Adrenal gland (tissue), 19 donors: Measurements from ENCODE around the gene COL26A1. TPM values are rescaled to one million over a fixed set of nuclear protein-coding genes. Genes with fewer than 3 reads are reported as not detected.

ENCODE experiments used
- DNase-seq, 7 donors: peaks; one replicate each; pipeline ENCODE4 v3.0.0-alpha.2; 2019 to 2020
- H3K27ac ChIP-seq, 5 donors: fragments of 200-600 bp; sonication (generic) in 4 of 5; 1 replicate in 3 of 5; 2 replicates in 2 of 5; pipeline versions ENCODE4 v1.5.1 to v1.8.0; 2016 to 2020; ENCODE audit warnings: mild to moderate bottlenecking in 1 of 5
- H3K27me3 ChIP-seq: fragments of 200-600 bp; 2 replicates; pipeline ENCODE4 v1.8.0; 2021
- H3K36me3 ChIP-seq, 2 donors: fragments of 200-600 bp; replicated peaks in 1 of 2; 1 replicate in 1 of 2; 2 replicates in 1 of 2; pipeline versions ENCODE4 v1.5.1 to v1.8.0; 2018 to 2022
- H3K4me1 ChIP-seq, 2 donors: fragments of 200-600 bp; replicated peaks in 1 of 2; 1 replicate in 1 of 2; 2 replicates in 1 of 2; pipeline versions ENCODE4 v1.5.1 to v1.8.0; 2018 to 2021
- H3K4me3 ChIP-seq, 4 donors: fragments of 200-600 bp; sonication (generic) in 3 of 4; one replicate each; pipeline ENCODE4 v1.5.1; 2016 to 2018
- H3K9me3 ChIP-seq, 3 donors: fragments of 200-600 bp; sonication (generic) in 1 of 3; replicated peaks in 1 of 3; 1 replicate in 2 of 3; 2 replicates in 1 of 3; pipeline versions ENCODE4 v1.5.1 to v1.8.0; 2016 to 2021
- CTCF ChIP-seq, 6 experiments: fragments of 450-650 bp in 4 of 6; fragments of 200-600 bp in 2 of 6; sonication (generic) in 1 of 6; IDR thresholded peaks; 1 replicate in 5 of 6; 2 replicates in 1 of 6; pipeline versions ENCODE4 v1.5.1 to v1.8.0; 2016 to 2021; ENCODE audit warnings: antibody characterized with exemption in 6 of 6, mild to moderate bottlenecking in 2 of 6, moderate library complexity in 1 of 6
- POLR2A ChIP-seq, 2 donors: fragments of 450-650 bp; IDR thresholded peaks; one replicate each; pipeline ENCODE4 v1.6.1; 2017; ENCODE audit warnings: antibody characterized with exemption in 2 of 2, mild to moderate bottlenecking in 2 of 2, moderate library complexity in 1 of 2
- WGBS, 4 donors: extraction: QIAGEN DNeasy Blood & Tissue Kit in 2 of 4; methylation state at CpG; one replicate each; pipeline versions ENCODE4 v1.1.5 to v1.1.7; 2013 to 2017; 5-methylcytosine and 5-hydroxymethylcytosine counted together
- intact Hi-C, 2 donors: fragments of 100-400 bp; cut with DNase I; formaldehyde crosslinking; loops; one replicate each; pipeline versions ENCODE4 v1.14.1 to v1.15.0; 2022 to 2023
- long read RNA-seq, 10 donors: library from polyadenylated mRNA in 3 of 10; unstranded in 2 of 10; stranded (forward) in 1 of 10; transcript quantifications; one replicate each; pipeline ENCODE4 v2.0.0 and lab custom pipeline, GENCODE V29; 2021 to 2026
- polyA plus RNA-seq, 3 donors: library from polyadenylated mRNA; stranded (reverse); fragments of 200-250 nt in 2 of 3; fragments of 350-450 nt in 1 of 3; fragmentation: Illumina TruSeq in 1 of 3; extraction: RNeasy Lipid Tissue Mini Kit (QIAGEN cat#74804) in 1 of 3; gene quantifications; one replicate each; pipeline ENCODE4 v1.2.3, GENCODE V29; 2013 to 2014
- total RNA-seq, 9 donors: library from RNA; depleted of rRNA in 4 of 9; stranded (reverse); fragments of >200 nt in 4 of 9; fragments of 120-200 nt in 1 of 9; fragmentation: NEBNext Ultra II Directional in 1 of 9; extraction: Animal tissue kit (Norgen Biotek cat#: 25700) in 1 of 9; gene quantifications; one replicate each; pipeline versions ENCODE4 v1.1.0 to v1.2.4, GENCODE V29; 2013 to 2023
- donor health status: healthy with polysubstance abuse.
- donor health status: Bipolar disorder and iron deficiency.
- donor health status: DM: yes; HTN: yes; CAD: no.
- donor health status: DM: no; HTN: no; CAD: no.
- donor health status: DM: no; HTN: no; CAD: no.
- donor health status: DM: yes; HTN: yes; CAD: no.

Gene COL26A1
- 10 to 100 TPM in 2 of 9 donors, 1 to 10 TPM in 7; 1.8 to 18.8 (median 5.0) TPM for total RNA-seq
- polyA plus RNA-seq, result 10 to 100 TPM in 1 of 3 donors, 1 to 10 TPM in 1, under 1 TPM in 1; 0.64 to 15.0 (median 3.4) TPM
- long read RNA-seq, donor 1, result 0 reads
- long read RNA-seq, donor 2, result 0 reads
- long read RNA-seq, donor 3, result 0 reads
- long read RNA-seq, donor 4, partial matches to known transcripts, result 1 of 4 reads
- long read RNA-seq, donor 4, other reads (novel, unspliced or antisense), result 2 of 4 reads
- long read RNA-seq, donor 5, transcript COL26A1-201 (13 exons, 3,033 nt), result major isoform, 11 of 19 reads
- long read RNA-seq, donor 5, partial matches to known transcripts, result 2 of 19 reads
- long read RNA-seq, donor 5, other reads (novel, unspliced or antisense), result 2 of 19 reads
- long read RNA-seq, donor 6, result 0 reads
- long read RNA-seq, donor 7, result 0 reads
- long read RNA-seq, donor 8, result 0 reads
- long read RNA-seq, donor 9, result 0 reads
- long read RNA-seq, donor 10, result 0 reads

GRCh38 chr7:101362334-101363195, at the start of gene COL26A1:
Gene COL26A1 (plus strand): TSS chr7:101362875. CDS start chr7:101363033, 158 bp downstream.
- intact Hi-C loops, result loop anchor here in 1 of 2 donors (5.0 to 10.0 kb wide), 2 partner anchors 75 to 172 kb away; no protein-coding TSS in a partner anchor
- DNase-seq, result peak; percentile 38 to 70 (median 61)
- no peaks in the 10 kb centered on the region for H3K27me3 ChIP-seq
- no peaks in the 10 kb centered on the region for H3K36me3 ChIP-seq
- H3K27ac ChIP-seq, result peak within 1 kb of the TSS in 4 of 5 donors; percentile 47 to 70 (median 62)
- WGBS, 4 donors, result 13 to 75% (median 25%) methylated on average over 5 to 76 of the region's 76 CpGs
- no peak for TF ChIP-seq CTCF (IDR thresholded peaks at IDR 0.05)
- peak in 1 of 2 donors; percentile 49 for TF ChIP-seq POLR2A (IDR thresholded peaks at IDR 0.05)
- peak within 1 kb of the TSS in 2 of 4 donors; percentile 43 to 70 for H3K4me3 ChIP-seq
- no peaks in the 10 kb centered on the region for H3K9me3 ChIP-seq
- peaks cover 0 to 12% of the 10 kb centered on the region in 2 donors for H3K4me1 ChIP-seq

GRCh38 chr7:101315336-101315735, 47.3 kb upstream of the COL26A1 start:
- H3K4me1 ChIP-seq, result no peaks in the 10 kb centered on the region
- intact Hi-C loops, result no loop called here
- WGBS, 4 donors, result 5 to 14% (median 9%) methylated on average over 1 of the region's 1 CpG
- H3K27ac ChIP-seq, result no peak overlapping the region
- TF ChIP-seq CTCF (IDR thresholded peaks at IDR 0.05) (peak; percentile 28 to 59 (median 35)), POLR2A (IDR thresholded peaks at IDR 0.05) (no peak)
- DNase-seq, result peak in 5 of 7 donors; percentile 19 to 67 (median 46)
- no peaks in the 10 kb centered on the region for H3K27me3 ChIP-seq
- no peak overlapping the region for H3K4me3 ChIP-seq
- no peaks in the 10 kb centered on the region for H3K9me3 ChIP-seq
- H3K36me3 ChIP-seq, result peaks cover 0 to 13% of the 10 kb centered on the region in 2 donors

GRCh38 chr7:101319401-101319800, 43.3 kb upstream of the COL26A1 start:
- TF ChIP-seq CTCF (IDR thresholded peaks at IDR 0.05) (no peak), POLR2A (IDR thresholded peaks at IDR 0.05) (no peak)
- H3K4me1 ChIP-seq, result peaks cover 10 to 12% of the 10 kb centered on the region in 2 donors
- 38 to 67% (median 60%) methylated on average over 3 to 5 of the region's 5 CpGs for WGBS, 4 donors
- H3K27ac ChIP-seq, result no peak overlapping the region
- H3K9me3 ChIP-seq, result no peaks in the 10 kb centered on the region
- H3K27me3 ChIP-seq, result no peaks in the 10 kb centered on the region
- peaks cover 0 to 13% of the 10 kb centered on the region in 2 donors for H3K36me3 ChIP-seq
- no peak for DNase-seq
- intact Hi-C loops, result no loop called here
- no peak overlapping the region for H3K4me3 ChIP-seq
